K562 (cell line): ENCODE measurements around the gene CPHXL2.

Source experiments
- ARHGAP35 ChIP-seq: fragments of 450-650 bp; IDR thresholded peaks from 2 replicates; pipeline ENCODE4 v1.6.1; 2018; ENCODE audit not compliant: partially characterized antibody
- BRF1 ChIP-seq: IDR thresholded peaks from 3 replicates; pipeline ENCODE4 v1.6.1; 2011; ENCODE audit warnings: borderline replicate concordance, mild to moderate bottlenecking; ENCODE audit not compliant: insufficient read length; ENCODE audit errors: extremely low read depth
- FOSL1 ChIP-seq: fragments of 200-800 bp; sonication (Bioruptor generic); conservative IDR thresholded peaks from 2 replicates; pipeline ENCODE4 v1.6.1; 2016; ENCODE audit warnings: missing genetic modification characterization, missing compliant biosample characterization
- GATA2 ChIP-seq: sonication (generic); formaldehyde crosslinking; IDR thresholded peaks from 2 replicates; pipeline ENCODE4 v1.4.0; 2020; ENCODE audit warnings: mild to moderate bottlenecking, missing genetic modification reagents
- KLF16 ChIP-seq: IDR thresholded peaks from 2 replicates; pipeline ENCODE4 v1.6.1; 2016; ENCODE audit warnings: antibody characterized with exemption
- MYNN ChIP-seq, 2 experiments: sonication (generic); formaldehyde crosslinking in 1 of 2; IDR thresholded peaks; 2 replicates each; pipeline versions ENCODE4 v1.5.0 to v1.6.1; 2016 to 2020; ENCODE audit warnings: antibody characterized with exemption in 1 of 2, missing genetic modification reagents in 1 of 2
- SMARCE1 ChIP-seq: fragments of 450-650 bp; IDR thresholded peaks from 2 replicates; pipeline ENCODE4 v1.7.1; 2016; ENCODE audit warnings: mild to moderate bottlenecking
- XRCC5 ChIP-seq: fragments of 200-400 bp; formaldehyde crosslinking; IDR thresholded peaks from 2 replicates; pipeline ENCODE4 v1.6.1; 2017; ENCODE audit warnings: low read depth, mild to moderate bottlenecking, low read length
- ZC3H4 ChIP-seq: sonication (generic); formaldehyde crosslinking; IDR thresholded peaks from 2 replicates; pipeline ENCODE4 v1.9.0; 2021; ENCODE audit warnings: missing genetic modification reagents, borderline replicate concordance
- ZSCAN29 ChIP-seq: fragments of 450-650 bp; IDR thresholded peaks from 2 replicates; pipeline ENCODE4 v1.6.1; 2017
- ZZZ3 ChIP-seq: fragments of 450-650 bp; IDR thresholded peaks from 2 replicates; pipeline ENCODE4 v1.6.1; 2016; ENCODE audit warnings: antibody characterized with exemption, mild to moderate bottlenecking, moderate library complexity
- TF ChIP-seq, protein P1 (sequence below), 3 experiments: IDR thresholded peaks in 2 of 3; conservative IDR thresholded peaks in 1 of 3; 2 replicates each; pipeline ENCODE4 v1.5.1; 2011 to 2012; ENCODE audit warnings: low read length in 3 of 3, mild to moderate bottlenecking in 3 of 3, control low read depth in 2 of 3, improper control_type of control experiment in 1 of 3, inconsistent platforms in 1 of 3, low read depth in 1 of 3, mixed read lengths in 1 of 3, moderate library complexity in 1 of 3; ENCODE audit not compliant: insufficient read depth in 2 of 3
- TF ChIP-seq, protein P2 (sequence below): IDR thresholded peaks from 2 replicates; pipeline ENCODE4 v1.6.1; 2012; ENCODE audit warnings: low read depth, low read length, improper control_type of control experiment, borderline replicate concordance
- TF ChIP-seq, protein P3 (sequence below), 2 experiments: fragments of 450-650 bp in 1 of 2; sonication (generic) in 1 of 2; formaldehyde crosslinking; conservative IDR thresholded peaks; 2 replicates each; pipeline versions ENCODE4 v1.4.0 to v1.8.1; 2020 to 2022; ENCODE audit warnings: mild to moderate bottlenecking in 1 of 2, missing genetic modification reagents in 1 of 2

DNA sequence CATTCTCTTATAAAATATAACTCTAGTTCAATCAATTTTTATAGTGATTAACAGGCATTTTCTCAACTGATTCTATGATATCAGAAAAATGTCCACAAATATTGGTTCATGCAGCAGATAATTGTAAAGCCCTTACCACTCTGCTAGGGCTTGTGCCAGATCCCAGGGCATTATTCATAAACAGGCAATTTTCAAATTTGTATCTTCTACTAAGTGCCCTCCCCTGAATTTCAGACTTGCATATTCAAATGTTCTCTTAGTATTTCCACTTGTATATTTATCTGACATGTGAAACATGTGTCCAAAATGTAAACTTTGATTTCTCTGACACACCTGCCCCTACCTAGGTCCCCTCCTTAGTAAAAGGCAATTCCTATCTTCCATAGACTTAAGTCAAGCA lies 9.3 kb downstream of the CPHXL2 start:
- no peak for TF ChIP-seq SMARCE1
- no peak for TF ChIP-seq MYNN (IDR thresholded peaks at IDR 0.05)
- TF ChIP-seq MYNN (CRISPR knock-in tag; IDR thresholded peaks at IDR 0.05), result no peak
- TF ChIP-seq, protein P1, sequence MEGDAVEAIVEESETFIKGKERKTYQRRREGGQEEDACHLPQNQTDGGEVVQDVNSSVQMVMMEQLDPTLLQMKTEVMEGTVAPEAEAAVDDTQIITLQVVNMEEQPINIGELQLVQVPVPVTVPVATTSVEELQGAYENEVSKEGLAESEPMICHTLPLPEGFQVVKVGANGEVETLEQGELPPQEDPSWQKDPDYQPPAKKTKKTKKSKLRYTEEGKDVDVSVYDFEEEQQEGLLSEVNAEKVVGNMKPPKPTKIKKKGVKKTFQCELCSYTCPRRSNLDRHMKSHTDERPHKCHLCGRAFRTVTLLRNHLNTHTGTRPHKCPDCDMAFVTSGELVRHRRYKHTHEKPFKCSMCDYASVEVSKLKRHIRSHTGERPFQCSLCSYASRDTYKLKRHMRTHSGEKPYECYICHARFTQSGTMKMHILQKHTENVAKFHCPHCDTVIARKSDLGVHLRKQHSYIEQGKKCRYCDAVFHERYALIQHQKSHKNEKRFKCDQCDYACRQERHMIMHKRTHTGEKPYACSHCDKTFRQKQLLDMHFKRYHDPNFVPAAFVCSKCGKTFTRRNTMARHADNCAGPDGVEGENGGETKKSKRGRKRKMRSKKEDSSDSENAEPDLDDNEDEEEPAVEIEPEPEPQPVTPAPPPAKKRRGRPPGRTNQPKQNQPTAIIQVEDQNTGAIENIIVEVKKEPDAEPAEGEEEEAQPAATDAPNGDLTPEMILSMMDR (IDR thresholded peaks at IDR 0.05 in 2 of 3, conservative IDR thresholded peaks at IDR 0.05 in 1 of 3; ENCODE audit: insufficient read depth in 2 of 3, low read depth in 1 of 3, low read length in 3 of 3), result no peak
- TF ChIP-seq ZZZ3, result no peak
- TF ChIP-seq FOSL1, result no peak
- no peak for TF ChIP-seq ARHGAP35
- TF ChIP-seq, protein P2, sequence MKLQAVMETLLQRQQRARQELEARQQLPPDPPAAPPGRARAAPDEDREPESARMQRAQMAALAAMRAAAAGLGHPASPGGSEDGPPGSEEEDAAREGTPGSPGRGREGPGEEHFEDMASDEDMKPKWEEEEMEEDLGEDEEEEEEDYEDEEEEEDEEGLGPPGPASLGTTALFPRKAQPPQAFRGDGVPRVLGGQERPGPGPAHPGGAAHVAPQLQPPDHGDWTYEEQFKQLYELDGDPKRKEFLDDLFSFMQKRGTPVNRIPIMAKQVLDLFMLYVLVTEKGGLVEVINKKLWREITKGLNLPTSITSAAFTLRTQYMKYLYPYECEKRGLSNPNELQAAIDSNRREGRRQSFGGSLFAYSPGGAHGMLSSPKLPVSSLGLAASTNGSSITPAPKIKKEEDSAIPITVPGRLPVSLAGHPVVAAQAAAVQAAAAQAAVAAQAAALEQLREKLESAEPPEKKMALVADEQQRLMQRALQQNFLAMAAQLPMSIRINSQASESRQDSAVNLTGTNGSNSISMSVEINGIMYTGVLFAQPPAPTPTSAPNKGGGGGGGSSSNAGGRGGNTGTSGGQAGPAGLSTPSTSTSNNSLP, result no peak
- TF ChIP-seq, protein P3, sequence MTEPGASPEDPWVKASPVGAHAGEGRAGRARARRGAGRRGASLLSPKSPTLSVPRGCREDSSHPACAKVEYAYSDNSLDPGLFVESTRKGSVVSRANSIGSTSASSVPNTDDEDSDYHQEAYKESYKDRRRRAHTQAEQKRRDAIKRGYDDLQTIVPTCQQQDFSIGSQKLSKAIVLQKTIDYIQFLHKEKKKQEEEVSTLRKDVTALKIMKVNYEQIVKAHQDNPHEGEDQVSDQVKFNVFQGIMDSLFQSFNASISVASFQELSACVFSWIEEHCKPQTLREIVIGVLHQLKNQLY (CRISPR knock-in tag; conservative IDR thresholded peaks at IDR 0.05), result no peak
- TF ChIP-seq ZSCAN29, result no peak
- TF ChIP-seq ZC3H4 (CRISPR knock-in tag), result no peak
- TF ChIP-seq KLF16, result no peak
- no peak for TF ChIP-seq GATA2
- no peak for TF ChIP-seq BRF1
- no peak for TF ChIP-seq XRCC5
